LoVo (cell line): ENCODE measurements around the gene BCR.

ENCODE experiments used
- DNase-seq: peaks from one replicate; pipeline ENCODE4 v3.0.0-alpha.2; 2016; ENCODE audit warnings: low spot score

The BCR gene

DNA sequence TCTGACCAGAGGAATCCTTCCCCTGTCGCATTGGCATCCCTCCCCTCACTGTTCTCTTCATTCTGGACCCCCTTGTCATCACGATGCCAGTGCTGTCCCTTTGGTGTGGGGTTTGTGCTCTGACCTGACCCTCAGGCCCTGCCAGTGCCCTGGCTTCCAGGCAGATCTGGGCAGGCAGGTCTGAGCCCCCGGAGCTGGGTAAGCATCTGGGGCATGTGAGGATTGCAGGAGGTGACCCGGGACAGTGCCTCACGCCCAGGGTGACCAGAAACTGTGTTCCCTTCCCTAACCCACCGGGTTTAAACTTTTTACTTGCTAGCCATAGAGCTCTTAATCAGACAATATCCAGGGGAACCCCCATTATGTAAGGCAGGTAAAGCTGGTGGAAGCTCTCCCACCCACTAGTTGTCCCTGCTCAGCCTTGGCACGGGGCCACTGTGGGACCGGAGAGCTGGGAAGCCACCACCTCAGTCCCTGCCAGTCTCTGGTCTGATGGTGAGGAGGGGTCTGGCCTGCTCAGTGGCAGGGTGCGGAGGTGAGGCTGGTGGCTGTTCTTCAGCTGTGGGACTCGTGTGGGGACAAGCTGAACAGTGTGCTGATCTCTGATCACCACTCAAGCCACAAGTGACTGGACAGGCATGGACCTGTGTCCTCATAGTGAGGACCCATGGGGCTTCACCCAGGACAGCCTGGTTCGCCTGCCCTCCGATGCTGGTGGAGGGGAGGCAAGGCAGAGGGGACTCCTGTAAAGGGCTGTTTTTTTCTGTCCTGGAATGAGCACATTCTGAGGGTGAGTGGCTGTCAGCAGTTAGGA, 38.0 kb downstream of the BCR start:
- no peak for DNase-seq

DNA sequence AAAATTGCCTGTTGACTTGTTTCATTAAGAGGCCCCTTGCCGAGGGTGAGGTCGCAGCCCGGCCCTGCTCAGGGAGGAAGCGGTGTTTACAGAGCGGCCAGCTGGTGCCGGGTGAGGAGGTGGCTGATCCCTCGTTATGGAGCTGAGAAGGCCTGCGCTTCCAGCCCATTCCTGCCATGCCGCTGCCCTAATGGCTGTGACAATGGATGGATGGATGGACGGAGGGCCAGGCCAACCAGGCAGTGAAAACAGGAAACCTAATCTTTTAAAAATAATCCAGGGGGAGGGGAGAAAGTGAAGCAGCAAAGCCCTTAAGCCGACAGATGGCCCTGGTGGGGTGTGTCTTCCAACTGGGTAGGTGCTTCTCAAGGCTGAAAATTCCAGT, 38.5 kb downstream of the BCR start:
- DNase-seq: no peak

DNA sequence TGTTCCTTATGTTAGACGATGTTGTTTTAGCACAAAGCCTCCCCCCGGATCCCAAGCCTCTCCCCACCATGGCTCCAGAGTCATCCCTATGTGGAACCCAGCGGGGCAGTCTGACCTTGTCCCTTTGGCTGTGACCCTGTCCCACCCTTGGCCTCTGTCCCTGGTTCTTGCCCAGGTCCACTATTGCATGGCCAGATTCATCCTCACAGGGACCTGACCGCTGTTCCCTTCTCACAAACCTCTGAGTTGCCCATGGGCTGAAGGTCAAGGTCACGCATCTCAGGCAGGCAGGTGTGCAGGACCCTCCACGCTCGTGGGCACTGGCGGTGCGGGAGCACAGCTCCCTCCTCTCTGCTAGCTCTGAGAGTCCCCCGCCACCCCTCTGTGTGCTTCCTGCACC, 39.0 kb downstream of the BCR start:
- DNase-seq: no peak

DNA sequence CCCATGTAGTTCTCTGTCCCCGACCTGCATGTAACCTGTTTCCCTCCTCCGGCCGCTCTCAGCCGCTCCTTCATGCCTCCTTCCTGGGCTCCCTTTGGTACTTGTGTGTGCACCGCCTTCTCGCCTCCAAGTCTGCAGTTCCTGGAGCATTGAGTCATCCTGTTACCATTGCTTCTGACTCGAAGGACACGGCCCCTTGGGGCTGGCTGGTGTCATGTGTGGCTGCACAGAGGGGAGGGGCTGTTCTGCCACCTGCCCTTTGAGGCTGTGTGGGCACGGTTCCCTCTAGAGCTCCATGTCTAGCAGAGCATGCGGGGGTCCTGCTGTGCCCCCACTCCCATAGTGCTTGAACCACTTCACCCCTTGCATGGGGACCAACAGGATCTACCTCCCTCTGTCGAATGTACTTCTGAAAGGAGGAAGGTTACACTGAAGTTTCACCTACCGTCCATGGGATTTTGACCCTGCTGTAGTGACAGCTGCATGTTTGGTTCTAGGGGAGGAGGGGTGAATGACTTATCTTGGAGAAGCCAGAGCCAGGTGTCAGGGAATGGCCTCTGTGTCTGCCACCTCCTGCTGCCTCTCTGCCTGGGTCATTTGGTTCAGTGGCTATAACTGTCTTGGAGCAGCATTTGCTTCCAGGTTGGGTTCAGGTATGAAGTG, 39.6 kb downstream of the BCR start:
- no peak for DNase-seq

DNA sequence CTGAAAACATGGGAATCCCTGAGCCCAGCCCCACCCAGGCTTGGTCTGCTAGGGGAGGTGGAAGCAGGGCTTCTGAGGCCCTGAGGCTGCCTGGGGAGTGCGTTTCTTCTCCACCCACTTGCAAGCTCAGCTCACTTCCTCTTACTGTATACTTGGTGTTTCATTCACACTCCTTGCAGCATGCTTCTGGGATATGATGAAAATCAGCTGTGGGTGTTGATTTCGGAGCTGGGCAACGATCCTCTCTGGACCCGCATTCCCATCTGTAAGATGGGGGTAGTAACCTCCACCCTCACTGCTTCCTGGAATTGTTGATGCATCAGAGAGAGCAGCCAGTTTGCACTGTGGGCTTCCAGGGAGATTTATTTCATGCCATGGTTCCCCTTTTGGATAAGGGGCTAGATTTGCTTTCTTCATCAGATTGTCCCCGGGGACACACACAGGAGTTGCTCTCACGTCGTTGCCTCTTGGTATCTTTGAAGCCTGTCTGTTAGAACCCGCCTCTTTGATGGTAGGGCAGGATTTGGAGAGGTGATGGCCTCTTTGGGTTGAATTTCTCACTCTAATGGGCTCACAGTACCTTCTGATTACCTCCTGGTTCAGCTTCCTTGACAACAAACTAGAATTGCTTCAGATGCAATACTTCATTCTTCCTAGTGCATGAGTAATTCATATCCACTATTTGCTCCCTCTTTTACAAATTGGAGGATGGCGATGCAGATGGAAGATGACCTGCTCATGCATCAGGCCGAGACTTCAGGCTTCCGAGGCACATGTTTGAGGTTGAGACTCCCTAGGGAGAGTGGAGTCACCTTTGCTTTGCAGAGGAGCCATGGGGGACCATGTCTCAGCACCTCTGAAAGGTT, 40.4 kb downstream of the BCR start:
- no peak for DNase-seq

DNA sequence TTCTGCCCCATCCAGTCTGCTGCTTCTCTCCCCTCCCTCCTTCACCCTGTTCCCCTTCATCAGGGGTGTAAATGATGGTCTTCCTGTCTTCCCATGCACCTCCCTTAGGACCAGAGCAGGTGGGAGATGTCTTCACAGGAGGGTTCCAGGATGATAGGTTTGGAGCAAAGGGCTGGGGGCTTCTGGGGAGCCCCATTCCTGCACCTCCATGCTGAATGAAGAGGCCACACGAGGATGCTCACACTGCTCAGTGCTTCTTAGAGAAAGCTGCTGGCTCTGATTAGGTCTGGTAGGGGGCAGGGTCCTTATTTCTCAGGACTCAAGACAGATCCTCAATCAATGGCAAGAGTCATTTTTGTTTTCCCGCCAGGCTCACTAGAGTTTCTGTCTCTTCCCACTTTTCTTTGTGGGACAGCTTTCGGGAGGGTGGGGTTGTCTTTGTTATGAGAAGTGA, 41.1 kb downstream of the BCR start:
- no peak for DNase-seq

DNA sequence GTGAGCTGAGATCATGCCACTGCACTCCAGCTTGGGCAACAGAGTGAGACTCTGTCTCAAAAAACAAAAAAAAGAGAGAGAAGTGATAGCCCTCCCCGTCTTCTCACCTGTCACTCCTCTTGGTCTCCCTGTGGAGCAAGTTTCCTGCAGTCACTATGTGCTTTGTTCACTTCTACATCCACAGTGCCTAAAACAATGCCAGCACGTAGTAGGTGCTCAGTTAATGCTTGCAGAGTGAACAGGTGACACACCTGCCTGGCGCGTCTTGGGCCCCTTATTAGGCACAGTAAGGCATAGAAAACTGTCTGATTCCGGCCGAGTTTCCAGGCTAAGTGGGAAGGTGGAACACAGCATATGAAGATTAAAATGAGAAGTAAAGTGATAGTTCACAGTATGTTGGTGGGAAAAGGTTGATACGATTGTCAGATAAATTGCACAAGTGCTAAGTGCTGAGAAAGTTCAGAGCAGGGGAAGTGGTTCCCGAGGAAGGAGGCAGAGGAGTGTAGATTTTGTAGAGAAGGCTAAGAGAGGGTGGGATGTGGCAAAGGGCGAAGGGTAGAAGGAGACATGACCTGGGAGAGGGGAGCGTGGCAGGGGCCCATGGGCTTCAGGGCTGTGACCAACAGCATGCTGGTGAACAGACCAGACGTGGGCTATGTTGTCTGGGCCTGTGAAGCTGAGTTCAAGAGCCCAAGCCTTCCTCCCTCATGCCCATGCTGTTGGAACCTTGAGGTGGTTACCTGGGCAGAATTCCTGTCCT, 41.9 kb downstream of the BCR start:
- DNase-seq: no peak

DNA sequence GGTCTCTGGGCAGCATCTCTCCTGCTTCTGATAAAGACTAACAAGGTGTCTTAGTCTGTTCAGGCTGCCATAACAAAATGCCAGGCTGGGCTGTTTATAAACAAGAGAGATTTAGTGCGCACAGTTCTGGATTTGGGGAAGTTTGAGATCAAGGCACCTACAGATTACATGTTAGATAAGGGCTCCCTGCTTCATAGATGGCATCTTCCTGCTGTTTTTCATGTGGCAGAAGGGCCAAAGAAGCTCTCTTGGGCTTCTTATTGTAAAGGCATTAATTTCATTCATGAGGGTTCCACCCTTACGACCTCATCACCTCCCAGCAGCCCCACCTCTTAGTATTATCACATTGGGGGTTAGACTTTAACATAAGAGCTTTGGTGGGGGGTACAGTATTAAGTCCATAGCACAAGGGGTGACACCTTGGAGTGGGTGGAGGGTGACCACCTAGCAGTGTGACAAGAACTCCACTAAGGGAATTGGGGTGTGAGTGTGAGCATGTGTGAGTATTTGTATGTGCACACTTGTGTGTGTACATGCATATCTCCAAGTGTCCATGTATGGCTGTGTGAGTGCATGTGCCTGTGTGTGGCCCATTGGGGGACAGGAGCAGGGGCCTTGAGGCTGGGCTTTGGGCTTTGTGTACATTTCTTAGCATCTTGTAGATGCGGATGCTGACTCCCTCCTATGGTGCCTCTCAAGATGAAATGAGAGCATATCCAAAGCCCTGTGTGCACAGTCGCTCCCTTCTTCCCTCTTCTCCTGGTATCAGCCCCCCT, 42.7 kb downstream of the BCR start:
- no peak for DNase-seq

DNA sequence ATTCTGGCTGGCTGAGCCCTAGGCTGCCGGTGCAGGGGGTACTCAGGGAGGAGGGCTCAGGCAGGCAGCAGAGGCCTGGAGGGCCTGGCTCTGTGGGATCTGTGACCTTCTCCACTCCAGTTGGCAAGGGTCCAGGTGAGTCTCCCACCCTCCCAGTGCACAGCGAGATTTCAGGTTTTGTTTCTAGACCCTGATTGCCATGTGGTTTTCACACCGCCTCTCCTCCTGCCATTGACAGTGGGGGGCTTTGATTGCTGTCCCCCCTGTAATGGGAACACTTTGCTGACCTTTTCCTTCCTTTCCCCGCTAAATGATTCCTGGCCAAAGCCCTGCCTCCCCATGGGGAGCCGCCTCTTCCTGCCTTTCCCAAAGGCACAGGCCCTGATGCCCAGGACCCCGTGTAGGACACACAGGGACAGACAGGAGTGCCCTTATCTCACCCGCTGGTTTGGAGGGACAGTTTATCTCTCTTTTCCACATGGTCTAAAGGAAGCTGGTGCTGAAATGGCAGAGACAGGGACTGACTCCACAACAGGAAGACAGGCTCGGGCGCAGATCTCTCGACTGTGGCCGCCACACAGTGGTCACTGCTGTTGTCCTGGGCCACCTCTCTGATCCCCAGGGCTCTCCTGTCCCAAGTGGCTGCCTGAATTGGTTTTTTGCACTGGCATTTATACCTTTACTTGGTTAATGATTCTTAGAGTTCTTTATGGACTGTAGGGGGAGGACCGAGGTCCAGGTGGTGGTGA, 43.4 kb downstream of the BCR start:
- no peak for DNase-seq

DNA sequence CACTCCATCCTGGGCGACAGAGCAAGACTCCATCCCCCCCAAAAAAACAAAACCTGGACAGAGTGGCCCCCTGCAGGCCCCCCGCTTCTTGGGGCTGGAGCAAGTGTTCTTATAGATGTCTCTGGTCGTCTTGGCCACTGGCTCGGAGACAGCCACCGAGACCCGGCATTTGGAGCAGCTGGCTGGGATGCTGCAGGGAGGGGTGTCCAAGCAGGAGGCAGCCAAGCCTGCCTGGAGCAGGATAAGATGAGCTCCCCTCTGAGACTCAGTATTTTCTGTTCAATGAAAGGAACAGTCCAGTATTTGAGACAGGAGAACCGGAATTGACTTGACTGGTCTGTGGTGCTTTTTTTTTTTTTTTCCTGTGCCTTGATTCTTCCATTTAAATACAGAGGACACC, 44.5 kb downstream of the BCR start:
- no peak for DNase-seq

DNA sequence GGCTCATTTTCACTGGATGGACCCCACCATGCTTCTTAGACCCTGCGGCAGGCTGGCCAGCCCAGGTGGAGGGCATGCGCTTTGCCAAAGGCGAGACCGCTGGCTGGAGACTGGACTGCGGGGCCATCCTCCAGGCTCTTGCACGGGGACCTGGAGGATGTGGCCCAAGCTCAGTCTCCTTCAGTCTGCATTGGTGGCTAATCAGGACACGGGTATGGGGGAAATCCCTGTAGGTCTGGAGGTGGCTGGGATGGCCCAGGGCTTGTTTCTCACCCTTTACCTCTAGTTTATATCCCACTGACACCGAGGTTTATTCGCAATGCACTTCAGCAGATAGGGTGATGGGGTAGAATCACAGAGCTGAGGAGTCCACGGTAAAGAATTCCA, 45.0 kb downstream of the BCR start:
- DNase-seq: no peak

DNA sequence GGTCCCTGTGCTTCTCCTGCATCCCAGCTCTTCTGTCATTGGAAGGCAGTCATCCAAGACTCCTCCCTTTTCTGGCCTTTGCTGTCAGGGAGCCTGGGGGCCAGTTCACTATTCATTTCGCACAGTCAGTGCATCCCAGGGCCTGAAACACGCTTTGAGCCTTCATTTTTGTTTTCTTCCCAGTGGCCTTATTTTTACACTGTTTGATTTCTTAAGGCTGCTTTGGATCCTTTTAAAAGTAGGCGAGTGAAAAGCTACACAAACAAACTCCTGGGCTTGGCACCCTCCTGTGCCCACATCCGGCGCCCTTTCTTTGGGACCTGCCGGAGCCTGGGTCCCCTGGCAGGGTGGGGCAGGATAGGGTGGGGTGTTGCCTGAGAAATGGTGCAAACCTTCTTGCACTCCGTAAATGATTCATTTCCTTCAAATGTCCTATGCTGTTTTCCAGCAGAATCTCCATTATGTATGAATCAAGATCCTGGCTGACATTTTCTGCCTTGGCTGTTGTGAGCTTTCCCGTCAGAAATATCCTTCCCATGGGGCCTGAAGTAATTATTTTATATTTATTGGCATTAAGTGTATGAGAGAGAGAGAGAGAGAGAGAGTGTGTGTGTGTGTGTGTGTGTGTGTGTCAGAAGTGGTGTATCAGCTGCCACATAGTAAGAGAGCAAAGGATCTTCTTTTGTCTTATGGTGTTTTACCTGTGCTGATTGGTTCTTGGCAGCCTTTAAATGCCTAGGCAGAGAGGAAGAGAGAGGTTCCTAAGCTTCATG, 45.6 kb downstream of the BCR start:
- DNase-seq: peak; percentile 72

DNA sequence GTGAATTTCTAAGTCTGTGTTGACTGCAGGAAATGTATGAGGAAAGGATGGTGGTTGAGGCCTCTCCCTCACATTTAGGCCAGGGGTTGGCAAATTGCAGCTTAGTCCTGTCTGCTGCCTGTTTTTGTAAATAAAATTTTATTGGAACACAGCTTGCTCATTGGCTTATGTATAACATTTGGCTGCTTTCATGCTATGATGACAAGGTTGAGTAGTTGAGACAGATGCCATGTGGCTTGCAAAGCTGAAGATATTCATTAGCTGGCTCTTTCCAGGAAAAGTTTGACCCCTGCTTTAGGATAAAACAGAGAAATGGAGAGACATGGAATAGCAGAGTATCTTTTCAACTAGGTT, 46.2 kb downstream of the BCR start:
- no peak for DNase-seq

DNA sequence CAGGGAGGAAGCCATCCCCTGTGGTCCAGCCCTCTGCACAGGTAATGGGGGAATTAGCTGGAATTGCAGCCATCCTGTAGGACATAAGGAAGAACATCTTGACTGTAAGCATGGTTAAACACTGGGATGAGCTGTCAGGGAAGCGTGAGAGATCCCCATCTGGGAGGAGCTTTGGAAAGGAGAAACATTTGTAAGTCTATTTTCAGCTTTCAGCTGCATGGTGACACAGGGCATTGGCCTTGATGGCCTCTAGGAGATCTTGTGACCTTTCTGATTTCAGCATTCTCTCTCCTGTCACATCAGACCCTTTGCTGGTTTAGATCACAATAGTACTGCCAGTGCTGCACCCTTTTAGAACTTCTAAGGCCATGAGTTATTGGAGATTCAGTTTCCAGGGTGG, 47.1 kb downstream of the BCR start:
- DNase-seq: no peak

DNA sequence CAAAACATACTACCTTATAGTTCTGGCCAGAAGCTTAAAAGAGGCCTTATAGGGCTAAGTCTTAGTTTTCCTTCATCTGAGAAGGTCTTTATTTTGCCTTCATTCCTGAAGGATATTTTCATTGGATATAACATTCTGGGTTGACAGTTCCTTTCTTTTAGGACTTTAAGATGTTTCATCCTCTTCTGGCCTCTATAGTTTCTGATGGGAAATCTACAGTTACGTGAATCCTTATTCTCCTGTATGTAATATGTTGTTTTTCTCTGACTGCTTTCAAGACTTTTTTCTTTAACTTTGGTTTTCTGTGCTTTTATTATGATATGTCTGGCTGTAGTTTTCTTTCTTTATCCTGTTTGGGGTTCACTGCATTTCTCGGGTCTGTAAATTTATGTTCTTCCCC, 48.2 kb downstream of the BCR start:
- DNase-seq: no peak

DNA sequence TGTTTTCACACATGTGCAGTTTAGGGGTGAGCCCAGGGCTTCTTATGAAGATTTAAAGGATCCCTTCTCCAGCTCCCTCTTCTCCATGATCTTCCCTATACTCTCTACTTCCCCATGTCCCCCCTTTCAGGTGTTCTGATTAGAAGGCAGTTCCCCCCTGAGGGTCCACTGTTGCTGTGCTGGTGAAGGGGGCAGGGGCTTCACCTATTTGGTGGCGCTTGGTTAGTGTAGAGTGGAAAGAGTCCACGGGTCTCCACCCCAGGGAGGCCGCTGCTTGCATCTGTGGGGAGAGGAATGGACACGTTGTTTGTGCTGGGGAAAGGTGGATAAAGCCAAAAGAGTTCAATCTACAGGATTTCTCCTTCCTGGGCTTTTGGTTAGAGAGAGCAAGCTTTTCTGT, 49.3 kb downstream of the BCR start:
- no peak for DNase-seq

DNA sequence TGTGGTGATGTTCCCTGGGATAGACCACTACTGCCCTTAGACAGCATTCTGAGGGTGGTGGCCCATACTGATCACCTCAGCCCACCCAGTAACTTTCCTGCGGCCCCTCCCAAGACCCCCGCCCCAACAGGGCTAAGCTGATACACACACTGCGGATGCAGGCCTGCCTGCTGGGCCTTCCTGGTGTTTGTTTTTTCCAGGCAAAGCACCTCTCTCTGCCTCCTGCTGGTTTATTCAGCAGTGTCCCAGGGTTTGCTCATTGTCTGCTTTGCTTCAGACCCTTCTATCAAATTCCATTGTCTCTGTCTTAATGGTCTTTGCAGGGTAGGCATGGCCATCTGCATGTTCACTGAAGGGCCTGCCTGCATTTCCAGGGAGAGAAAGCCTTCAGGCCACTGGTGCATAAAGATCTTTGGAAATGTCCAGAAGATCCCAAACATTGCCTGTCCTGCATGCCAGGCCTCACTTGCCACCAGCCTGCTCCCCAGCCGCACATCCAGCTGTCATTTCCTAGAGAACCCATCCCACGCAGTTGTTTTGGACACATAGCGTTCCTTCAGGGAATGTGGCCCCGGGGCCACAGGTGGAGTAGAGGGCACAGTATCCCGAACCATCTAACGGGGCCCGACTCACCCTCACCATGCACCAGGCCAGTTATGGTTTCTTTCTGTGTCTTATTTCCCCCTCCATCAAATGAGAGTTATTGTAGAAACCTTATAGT, 50.2 kb downstream of the BCR start:
- DNase-seq: no peak

DNA sequence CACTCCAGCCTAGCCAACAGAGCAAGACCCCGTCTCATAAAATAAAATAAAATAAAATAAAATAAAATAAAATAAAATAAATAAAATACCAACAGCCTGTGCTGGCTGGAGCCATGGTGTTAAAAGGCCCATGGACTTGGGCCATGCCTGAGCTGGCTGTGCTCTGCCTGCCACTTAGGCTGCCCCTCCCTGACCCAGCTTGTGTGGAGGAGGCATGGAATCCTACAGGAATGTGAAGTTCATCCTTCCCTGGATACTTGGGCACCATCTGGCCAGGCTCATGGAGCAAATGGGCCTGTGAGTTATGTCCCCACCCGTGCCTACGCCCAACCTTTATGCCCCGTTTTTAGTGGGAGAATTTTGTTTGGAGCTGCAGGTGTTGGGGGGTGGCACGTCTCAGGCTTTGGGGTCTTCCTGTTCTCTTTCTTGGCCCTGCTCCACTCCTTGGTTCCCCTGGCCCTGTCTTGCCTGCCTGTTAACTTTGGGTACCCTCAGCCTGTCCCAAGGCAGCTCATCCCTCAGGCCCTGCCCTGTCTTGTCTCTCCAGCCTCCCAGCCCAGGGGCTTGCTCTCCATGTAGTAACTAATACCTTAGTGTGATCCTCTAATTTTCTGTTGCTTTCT, 51.3 kb downstream of the BCR start:
- no peak for DNase-seq
